K562 (cell line): ENCODE results near the gene PDLIM7. TPM values are rescaled to one million over a fixed set of nuclear protein-coding genes. Genes with fewer than 3 reads are reported as not detected.

Experiments used
- ATAC-seq: fragments of 200-7000 bp; cut with Tn5 transposase; 3 replicates; pipeline ENCODE4 v1.9.1; 2020; ENCODE audit warnings: moderate library complexity
- BruUV-seq: library from RNA; stranded (reverse); fragments of 400-500 nt; replicated peaks from 2 replicates; lab custom pipeline; 2021; lab: Mats Ljungman, UMichigan
- CTCF ChIA-PET: fragments of 300-600 bp; formaldehyde crosslinking; extraction: SDS; loops from one replicate; lab custom pipeline; 2021; ENCODE audit warnings: low intra/inter-chr PET ratio; lab: Yijun Ruan, JAX
- POLR2A ChIA-PET: fragments of 300-600, 350-650 bp; sonication (Branson Sonifier 250); formaldehyde crosslinking; extraction: SDS; loops from one replicate; lab custom pipeline; 2021; ENCODE audit warnings: antibody characterized with exemption, inconsistent platforms; lab: Yijun Ruan, JAX
- DNase-seq, 4 experiments: peaks; one replicate each; pipeline versions ENCODE4 v3.0.0 to v3.0.0-alpha.2; 2011 to 2018; ENCODE audit warnings: low spot score in 3 of 4, mixed read lengths in 3 of 4; ENCODE audit errors: extremely low read depth in 1 of 4
- FAIRE-seq: peaks from 2 replicates; lab custom pipeline; 2011; peaks lifted over from hg19 to GRCh38; lab: Jason Lieb, UNC
- H2AFZ ChIP-seq: 2 replicates; pipeline ENCODE4 v1.6.0; 2011; ENCODE audit warnings: low read depth, low read length, control low read depth, inconsistent platforms
- H3K27ac ChIP-seq: fragments of 200-600 bp; 3 replicates; pipeline ENCODE4 v1.8.0; 2011; ENCODE audit warnings: low read depth, mild to moderate bottlenecking, control low read depth, inconsistent platforms, low read length, moderate library complexity, mixed read lengths; ENCODE audit errors: extremely low read depth
- H3K27me3 ChIP-seq, 2 experiments: fragments of 300-600 bp in 1 of 2; 2 replicates in 1 of 2; 3 replicates in 1 of 2; pipeline versions ENCODE4 v1.6.0 to v1.8.0; 2011; ENCODE audit warnings: inconsistent platforms in 2 of 2, low read length in 2 of 2, mild to moderate bottlenecking in 1 of 2, mixed read lengths in 1 of 2, moderate library complexity in 1 of 2; ENCODE audit not compliant: control insufficient read depth in 2 of 2, insufficient read depth in 2 of 2
- H3K36me3 ChIP-seq: fragments of 300-600 bp; 3 replicates; pipeline ENCODE4 v1.8.0; 2011; ENCODE audit warnings: mild to moderate bottlenecking, low read length, inconsistent platforms; ENCODE audit not compliant: control insufficient read depth, insufficient read depth
- H3K4me1 ChIP-seq, 2 experiments: fragments of 200-600 bp in 1 of 2; replicated peaks in 1 of 2; 2 replicates in 1 of 2; 3 replicates in 1 of 2; pipeline versions ENCODE4 v1.5.1 to v1.8.0; 2011; ENCODE audit warnings: inconsistent platforms in 2 of 2, low read length in 2 of 2, mild to moderate bottlenecking in 1 of 2, mixed read lengths in 1 of 2, moderate library complexity in 1 of 2; ENCODE audit not compliant: control insufficient read depth in 2 of 2, insufficient read depth in 2 of 2
- H3K4me2 ChIP-seq: 2 replicates; pipeline ENCODE4 v1.6.1; 2011; ENCODE audit warnings: low read length, control low read depth, inconsistent platforms, mixed read lengths; ENCODE audit not compliant: insufficient read depth
- H3K4me3 ChIP-seq: fragments of 200-600 bp; sonication (generic), shearing (Covaris generic); 2 replicates; pipeline ENCODE4 v1.5.1; 2016; ENCODE audit warnings: control low read depth, inconsistent platforms
- H3K79me2 ChIP-seq: fragments of 200-600 bp; 3 replicates; pipeline ENCODE4 v1.8.0; 2011; ENCODE audit warnings: low read length, inconsistent platforms; ENCODE audit not compliant: control insufficient read depth, insufficient read depth
- H3K9ac ChIP-seq, 2 experiments: 2 replicates each; pipeline versions ENCODE4 v1.6.0 to v1.6.1; 2011; ENCODE audit warnings: low read depth in 2 of 2, low read length in 2 of 2, control low read depth in 1 of 2, inconsistent platforms in 1 of 2, mild to moderate bottlenecking in 1 of 2, mixed read lengths in 1 of 2; ENCODE audit not compliant: insufficient read depth in 1 of 2
- H3K9me1 ChIP-seq: one replicate; pipeline ENCODE4 v1.6.0; 2011; ENCODE audit warnings: inconsistent platforms, mild to moderate bottlenecking, low read length, moderate library complexity; ENCODE audit not compliant: control insufficient read depth, insufficient read depth
- H3K9me3 ChIP-seq: replicated peaks from 2 replicates; pipeline ENCODE4 v1.5.1; 2011; ENCODE audit warnings: low read depth, low read length, inconsistent platforms; ENCODE audit not compliant: control insufficient read depth, insufficient read depth
- H4K20me1 ChIP-seq: replicated peaks from 2 replicates; pipeline ENCODE4 v1.6.1; 2011; ENCODE audit warnings: low read length, inconsistent platforms, mixed read lengths; ENCODE audit not compliant: control insufficient read depth, insufficient read depth
- ETV6 ChIP-seq, 3 experiments: fragments of 150-350 bp in 1 of 3; sonication (generic) in 1 of 3; formaldehyde crosslinking in 1 of 3; IDR thresholded peaks; 2 replicates each; pipeline versions ENCODE4 v1.6.1 to v1.8.0; 2014 to 2022; ENCODE audit warnings: borderline replicate concordance in 2 of 3, low read depth in 2 of 3, antibody characterized with exemption in 1 of 3, low read length in 1 of 3, mild to moderate bottlenecking in 1 of 3, missing genetic modification reagents in 1 of 3
- FOXM1 ChIP-seq, 2 experiments: fragments of 450-650 bp in 1 of 2; sonication (generic) in 1 of 2; formaldehyde crosslinking in 1 of 2; IDR thresholded peaks; 2 replicates each; pipeline versions ENCODE4 v1.6.1 to v1.9.0; 2017 to 2022; ENCODE audit warnings: low read depth in 2 of 2, mild to moderate bottlenecking in 2 of 2, missing genetic modification reagents in 1 of 2, moderate library complexity in 1 of 2
- HDAC8 ChIP-seq: fragments of 450-650 bp; IDR thresholded peaks from 2 replicates; pipeline ENCODE4 v1.6.1; 2016; ENCODE audit warnings: mild to moderate bottlenecking, missing genetic modification characterization, moderate library complexity, missing compliant biosample characterization
- KDM4B ChIP-seq, 2 experiments: fragments of 450-650 bp in 1 of 2; sonication (generic) in 1 of 2; IDR thresholded peaks; 2 replicates each; pipeline ENCODE4 v1.6.1; 2016 to 2017; ENCODE audit warnings: borderline replicate concordance in 2 of 2, antibody characterized with exemption in 1 of 2, low read depth in 1 of 2, mild to moderate bottlenecking in 1 of 2
- L3MBTL2 ChIP-seq: fragments of 450-650 bp; IDR thresholded peaks from 2 replicates; pipeline ENCODE4 v1.6.1; 2016; ENCODE audit warnings: mild to moderate bottlenecking, moderate library complexity
- MCM7 ChIP-seq, 2 experiments: fragments of 450-650 bp; IDR thresholded peaks; 2 replicates each; pipeline ENCODE4 v1.6.1; 2016 to 2018
- PHF20 ChIP-seq: fragments of 450-650 bp; IDR thresholded peaks from 2 replicates; pipeline ENCODE4 v1.6.1; 2018; ENCODE audit not compliant: partially characterized antibody
- PHF8 ChIP-seq: fragments of 200-600 bp; sonication (generic); IDR thresholded peaks from 2 replicates; pipeline ENCODE4 v1.6.1; 2012; ENCODE audit warnings: mixed run types, mild to moderate bottlenecking, inconsistent platforms, low read length, moderate library complexity, borderline replicate concordance
- PYGO2 ChIP-seq: fragments of 450-650 bp; IDR thresholded peaks from 2 replicates; pipeline ENCODE4 v1.6.1; 2016; ENCODE audit warnings: mild to moderate bottlenecking, missing genetic modification characterization, moderate library complexity, missing compliant biosample characterization
- RBM25 ChIP-seq: fragments of 200-400 bp; formaldehyde crosslinking; IDR thresholded peaks from 2 replicates; pipeline ENCODE4 v1.6.1; 2018; ENCODE audit warnings: low read length, low read depth, moderate library complexity; ENCODE audit not compliant: severe bottlenecking
- SMAD1 ChIP-seq: fragments of 150-350 bp; IDR thresholded peaks from 2 replicates; pipeline ENCODE4 v1.6.1; 2014; ENCODE audit warnings: low read length, low read depth; ENCODE audit not compliant: partially characterized antibody
- ZNF140 ChIP-seq: fragments of 250-450 bp; sonication (Bioruptor Pico); IDR thresholded peaks from 2 replicates; pipeline ENCODE4 v1.8.0; 2021; ENCODE audit warnings: moderate library complexity, mild to moderate bottlenecking, inconsistent platforms
- ZNF24 ChIP-seq: fragments of 450-650 bp; IDR thresholded peaks from 2 replicates; pipeline ENCODE4 v1.6.1; 2016
- ZNF507 ChIP-seq: conservative IDR thresholded peaks from 2 replicates; pipeline ENCODE4 v1.6.1; 2017; ENCODE audit warnings: missing genetic modification characterization, missing compliant biosample characterization
- WGBS: fragments of 100-300 bp; shearing (Covaris generic); methylation state at CpG from one replicate; pipeline ENCODE4 v1.1.6; 2016; ENCODE audit warnings: low coverage, mixed read lengths; ENCODE audit not compliant: insufficient coverage; ENCODE audit errors: missing lambda C conversion rate; 5-methylcytosine and 5-hydroxymethylcytosine counted together
- in situ Hi-C: fragments of 300-500 bp; cut with MboI; formaldehyde crosslinking; loops from 4 replicates; pipeline ENCODE4 v1.15.0; 2018; ENCODE audit warnings: inconsistent platforms, mixed read lengths
- intact Hi-C: fragments of 100-400 bp; cut with micrococcal nuclease; formaldehyde crosslinking; loops from 2 replicates; pipeline ENCODE4 v1.14.2; 2022
- polyA plus RNA-seq, 8 experiments: library from polyadenylated mRNA; depleted of rRNA in 4 of 8; stranded (reverse) in 5 of 8; unstranded in 3 of 8; fragments of >200 nt; fragmentation: Nextera tagmentation in 2 of 8; fragmentation: Illumina TruSeq in 1 of 8; extraction: Ambion mirVana in 2 of 8; extraction: Trizol in 1 of 8; gene quantifications; 2 replicates each; pipeline versions ENCODE4 v1.2.1 to v1.2.3, GENCODE V29; 2011 to 2014; ENCODE audit warnings: inconsistent platforms in 1 of 8, missing spikeins in 1 of 8
- total RNA-seq, 7 experiments: library from RNA; depleted of rRNA in 6 of 7; stranded (reverse); fragments of >200 nt in 6 of 7; fragmentation: Illumina TruSeq in 2 of 7; extraction: Trizol in 2 of 7; gene quantifications; 2 replicates each; pipeline versions ENCODE4 v1.2.1 to v1.2.3, GENCODE V29; 2011 to 2021; ENCODE audit warnings: low replicate concordance in 1 of 7
- TF ChIP-seq, protein P1 (sequence below): IDR thresholded peaks from 2 replicates; pipeline ENCODE4 v1.6.1; 2011; ENCODE audit warnings: borderline replicate concordance, low read depth, mild to moderate bottlenecking, moderate library complexity, low read length; ENCODE audit not compliant: insufficient read depth, poor library complexity, severe bottlenecking
- TF ChIP-seq, protein P2 (sequence below), 2 experiments: fragments of 450-650 bp in 1 of 2; sonication (generic) in 1 of 2; formaldehyde crosslinking in 1 of 2; IDR thresholded peaks in 1 of 2; conservative IDR thresholded peaks in 1 of 2; 2 replicates each; pipeline versions ENCODE4 v1.6.1 to v1.8.1; 2016 to 2023; ENCODE audit warnings: mild to moderate bottlenecking in 2 of 2, moderate library complexity in 2 of 2, inconsistent platforms in 1 of 2, missing genetic modification reagents in 1 of 2

The PDLIM7 gene
- total and polyA plus RNA-seq, 9 of the 15 experiments (the other 6 are each of a cell fraction or from before 2014, with no cell fraction given): 2.1 to 124 (median 32.6) TPM

- TF ChIP-seq PYGO2 (tag): no peak
Measured at GRCh38 chr5:177509991-177510566, 12.7 kb upstream of the PDLIM7 start (continued).

DNA sequence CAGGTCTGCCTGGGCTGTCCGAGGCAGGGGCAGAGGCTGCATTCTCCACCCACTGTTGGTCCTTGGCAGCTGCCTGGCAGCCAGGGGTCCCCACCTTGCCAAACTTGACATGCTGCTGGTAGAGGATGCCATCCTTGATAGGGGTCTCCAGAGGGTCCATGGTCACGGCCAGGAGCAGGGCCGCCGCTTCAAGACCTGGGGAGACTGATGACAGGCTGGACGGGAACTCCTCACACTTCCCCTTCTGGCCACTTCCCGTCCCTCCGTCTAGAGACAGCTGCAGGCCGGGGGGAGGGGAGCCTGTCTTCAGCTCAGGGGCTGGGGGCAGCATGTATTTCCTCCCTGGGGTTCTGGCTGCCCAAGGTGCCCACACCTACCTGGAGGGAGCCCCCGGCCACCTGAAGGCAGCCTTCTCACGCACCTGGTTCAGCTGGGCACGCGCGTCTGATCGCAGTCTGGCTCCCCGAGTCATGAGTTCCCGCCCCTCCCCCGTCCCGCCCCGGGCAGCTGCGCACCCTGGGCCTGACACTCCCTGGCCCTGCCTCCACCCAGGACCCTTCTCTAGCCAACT lies 12.1 kb upstream of the PDLIM7 start, which contains the start of gene DOK3:
DOK3 (minus strand) TSS at position 446 of the 571 bp plus-strand sequence; CDS start at position 160, 286 bp downstream.
- FAIRE-seq: no peak
- TF ChIP-seq, protein P1, sequence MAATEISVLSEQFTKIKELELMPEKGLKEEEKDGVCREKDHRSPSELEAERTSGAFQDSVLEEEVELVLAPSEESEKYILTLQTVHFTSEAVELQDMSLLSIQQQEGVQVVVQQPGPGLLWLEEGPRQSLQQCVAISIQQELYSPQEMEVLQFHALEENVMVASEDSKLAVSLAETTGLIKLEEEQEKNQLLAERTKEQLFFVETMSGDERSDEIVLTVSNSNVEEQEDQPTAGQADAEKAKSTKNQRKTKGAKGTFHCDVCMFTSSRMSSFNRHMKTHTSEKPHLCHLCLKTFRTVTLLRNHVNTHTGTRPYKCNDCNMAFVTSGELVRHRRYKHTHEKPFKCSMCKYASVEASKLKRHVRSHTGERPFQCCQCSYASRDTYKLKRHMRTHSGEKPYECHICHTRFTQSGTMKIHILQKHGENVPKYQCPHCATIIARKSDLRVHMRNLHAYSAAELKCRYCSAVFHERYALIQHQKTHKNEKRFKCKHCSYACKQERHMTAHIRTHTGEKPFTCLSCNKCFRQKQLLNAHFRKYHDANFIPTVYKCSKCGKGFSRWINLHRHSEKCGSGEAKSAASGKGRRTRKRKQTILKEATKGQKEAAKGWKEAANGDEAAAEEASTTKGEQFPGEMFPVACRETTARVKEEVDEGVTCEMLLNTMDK: no peak
- TF ChIP-seq KDM4B (IDR thresholded peaks at IDR 0.05; ENCODE audit: borderline replicate concordance in 2 of 2, low read depth in 1 of 2) (no peak), L3MBTL2 (peak; percentile 48), SMAD1 (no peak), ETV6 (IDR thresholded peaks at IDR 0.05; ENCODE audit: borderline replicate concordance in 1 of 2, low read depth in 2 of 2, low read length in 1 of 2) (no peak; a peak in 1 of 4 replicates), ETV6 (CRISPR knock-in tag; IDR thresholded peaks at IDR 0.05; ENCODE audit: borderline replicate concordance) (no peak), FOXM1 (IDR thresholded peaks at IDR 0.05; ENCODE audit: low read depth) (no peak), FOXM1 (CRISPR knock-in tag; IDR thresholded peaks at IDR 0.05; ENCODE audit: low read depth) (no peak), HDAC8 (tag) (no peak), ZNF140 (CRISPR knock-in tag) (no peak), PHF8 (peak; percentile 47; the same call in 1 of the 2 replicates), PHF20 (peak; percentile 11), ZNF507 (tag) (no peak), ZNF24 (no peak), MCM7 (IDR thresholded peaks at IDR 0.05) (no peak), RBM25 (no peak)
- TF ChIP-seq, protein P2, sequence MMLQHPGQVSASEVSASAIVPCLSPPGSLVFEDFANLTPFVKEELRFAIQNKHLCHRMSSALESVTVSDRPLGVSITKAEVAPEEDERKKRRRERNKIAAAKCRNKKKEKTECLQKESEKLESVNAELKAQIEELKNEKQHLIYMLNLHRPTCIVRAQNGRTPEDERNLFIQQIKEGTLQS (IDR thresholded peaks at IDR 0.05): no peak
- TF ChIP-seq, protein P2 (CRISPR knock-in tag; conservative IDR thresholded peaks at IDR 0.05): no peak

More for the DNA sequence above, 12.1 kb upstream of the PDLIM7 start, which contains the start of gene DOK3:
- 10% methylated on average over 8 of the region's 20 CpGs for WGBS
- ATAC-seq (peak; percentile 80), DNase-seq (peak; percentile 59 to 72 (median 66))
- H4K20me1 ChIP-seq: no peaks in the 10 kb centered on the region
- H2AFZ ChIP-seq: peak within 1 kb of the TSS; percentile 69
- peak within 1 kb of the TSS; percentile 37 for H3K4me3 ChIP-seq
- H3K9me1 ChIP-seq: no peaks in the 10 kb centered on the region
- in situ Hi-C loops: no loop called here
- CTCF ChIA-PET: no interaction called here
- no peaks in the 10 kb centered on the region for H3K9me3 ChIP-seq
- peaks cover 17% of the 10 kb centered on the region; the same call in 2 of the 3 replicates for H3K79me2 ChIP-seq
- BruUV-seq: TSS peak; percentile 16
- peaks cover 27 to 60% of the 10 kb centered on the region in 2 experiments for H3K4me1 ChIP-seq
- peak within 1 kb of the TSS; percentile 80 for H3K27ac ChIP-seq
- intact Hi-C loops: no loop called here
- H3K27me3 ChIP-seq: no peaks in the 10 kb centered on the region
- H3K9ac ChIP-seq: peak within 1 kb of the TSS; percentile 66 to 89
- H3K4me2 ChIP-seq: peak within 1 kb of the TSS; percentile 75
- POLR2A ChIA-PET: interaction anchor here (0.6 to 4.5 kb wide), 9 partner anchors 11 to 695 kb away, joined by 3 to 26 read pairs (median 4); partner anchors contain the start of genes HNRNPAB and PDLIM7
- peaks cover 68% of the 10 kb centered on the region for H3K36me3 ChIP-seq
